Skeletal muscle tissue (tissue), 4 donors: ENCODE results near the gene SYCE1L. TPM values are rescaled to one million over a fixed set of nuclear protein-coding genes. Genes with fewer than 3 reads are reported as not detected.
"Not testable (repeated sequence)": the region's sequence is repeated elsewhere in the genome, so short reads cannot be mapped to it uniquely, and the experiment has no call there.

Source experiments
- H3K27ac ChIP-seq: one replicate; pipeline ENCODE4 v1.7.0; 2013; ENCODE audit warnings: mild to moderate bottlenecking, low read depth, low read length, inconsistent platforms
- H3K27me3 ChIP-seq, 3 donors: one replicate each; pipeline ENCODE4 v1.7.0; 2013; ENCODE audit warnings: low read length in 3 of 3; ENCODE audit not compliant: control insufficient read depth in 3 of 3, insufficient read depth in 3 of 3
- H3K36me3 ChIP-seq, 3 donors: one replicate each; pipeline ENCODE4 v1.7.0; 2013; ENCODE audit warnings: low read length in 3 of 3; ENCODE audit not compliant: control insufficient read depth in 3 of 3, insufficient read depth in 3 of 3
- H3K4me1 ChIP-seq, 3 donors: one replicate each; pipeline ENCODE4 v1.7.0; 2013; ENCODE audit warnings: low read length in 3 of 3, mild to moderate bottlenecking in 3 of 3; ENCODE audit not compliant: control insufficient read depth in 3 of 3, insufficient read depth in 3 of 3
- H3K4me3 ChIP-seq, 3 donors: one replicate each; pipeline ENCODE4 v1.7.0; 2013; ENCODE audit warnings: low read length in 3 of 3
- H3K9ac ChIP-seq, 3 donors: one replicate each; pipeline ENCODE4 v1.7.0; 2013; ENCODE audit warnings: low read length in 3 of 3, mild to moderate bottlenecking in 3 of 3, moderate library complexity in 2 of 3, low read depth in 1 of 3
- H3K9me3 ChIP-seq, 3 donors: one replicate each; pipeline ENCODE4 v1.7.0; 2013; ENCODE audit warnings: low read length in 3 of 3; ENCODE audit not compliant: control insufficient read depth in 3 of 3
- total RNA-seq: library from RNA; depleted of rRNA; stranded (reverse); fragments of >200 nt; gene quantifications from one replicate; pipeline ENCODE4 v1.2.3, GENCODE V29; 2014
- donor health status: Osteomylitis.

Gene SYCE1L
- total RNA-seq, 1 donor from 2014 or later = 0.52 TPM

DNA sequence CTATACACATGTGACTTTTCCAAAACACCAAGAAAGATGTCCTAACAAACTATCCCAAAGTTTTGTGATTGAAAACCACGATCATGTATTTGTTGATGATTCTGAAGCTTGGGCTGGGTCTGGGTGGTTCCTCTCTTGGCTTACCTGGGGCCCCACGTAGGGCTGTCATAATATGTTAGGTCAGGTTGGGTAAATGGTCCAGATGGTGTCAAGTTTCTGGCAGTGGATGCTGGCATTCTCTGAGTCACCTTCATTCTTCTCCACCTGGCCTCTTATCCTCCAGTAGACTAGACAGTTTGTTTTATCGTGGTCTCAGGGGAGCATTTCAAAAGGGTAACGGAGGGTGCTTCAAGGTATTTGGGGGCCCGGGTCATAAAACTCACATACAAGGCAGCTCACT is 39.4 kb downstream of the SYCE1L start:
- no peak overlapping the region for H3K4me3 ChIP-seq
- no peaks in the 10 kb centered on the region for H3K36me3 ChIP-seq
- H3K9ac ChIP-seq = no peak overlapping the region
- peaks cover 4 to 8% (median 4%) of the 10 kb centered on the region in 3 donors for H3K27me3 ChIP-seq
- H3K9me3 ChIP-seq = no peaks in the 10 kb centered on the region
- no peak overlapping the region for H3K27ac ChIP-seq
- peaks cover 2 to 7% (median 2%) of the 10 kb centered on the region in 3 donors for H3K4me1 ChIP-seq

DNA sequence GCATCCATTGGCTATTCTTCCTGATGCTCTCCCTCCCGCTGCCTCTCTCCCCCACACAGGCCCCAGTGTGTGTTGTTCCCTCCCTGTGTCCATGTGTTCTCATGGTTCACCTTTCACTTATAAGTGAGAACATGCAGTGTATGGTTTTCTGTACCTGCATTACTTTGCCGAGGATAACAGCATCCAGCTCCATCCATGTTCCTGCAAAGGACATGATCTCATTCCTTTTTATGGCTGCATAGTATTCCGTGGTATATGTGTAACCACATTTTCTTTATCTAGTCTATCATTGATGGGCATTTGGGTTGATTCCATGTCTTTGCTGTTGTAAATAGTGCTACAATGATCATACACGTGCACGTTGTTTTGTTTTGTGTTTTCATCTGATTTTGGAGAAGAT is 43.3 kb downstream of the SYCE1L start:
- H3K9ac ChIP-seq, H3K27me3 ChIP-seq, H3K36me3 ChIP-seq, H3K27ac ChIP-seq, H3K9me3 ChIP-seq, H3K4me1 ChIP-seq, H3K4me3 ChIP-seq: not testable (repeated sequence)

DNA sequence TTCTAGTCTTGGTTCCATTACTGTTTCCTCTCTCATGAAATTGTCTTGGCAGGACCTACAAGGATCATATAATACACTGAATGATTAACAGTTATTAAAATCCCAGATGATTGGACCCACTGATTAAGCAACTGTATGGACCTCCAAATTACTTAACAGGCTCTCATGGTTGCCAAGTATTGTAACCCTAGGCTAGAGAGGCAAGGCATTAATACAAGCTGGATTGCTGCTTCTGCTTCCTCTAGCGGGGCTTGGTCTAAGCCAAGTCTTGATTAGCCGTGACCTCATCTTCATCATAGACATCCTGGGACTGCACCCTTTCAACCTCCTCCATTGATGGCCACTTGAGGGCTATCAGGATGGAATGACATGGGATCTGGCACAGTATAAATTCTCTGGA is 46.9 kb downstream of the SYCE1L start:
- no peak overlapping the region for H3K27ac ChIP-seq
- no peaks in the 10 kb centered on the region for H3K36me3 ChIP-seq
- H3K4me3 ChIP-seq = no peak overlapping the region
- H3K9ac ChIP-seq = no peak overlapping the region
- H3K9me3 ChIP-seq = no peaks in the 10 kb centered on the region
- no peaks in the 10 kb centered on the region for H3K27me3 ChIP-seq
- H3K4me1 ChIP-seq = no peaks in the 10 kb centered on the region

- Histone ChIP-seq H3K4me3 (no peak overlapping the region), H3K9me3 (no peaks in the 10 kb centered on the region), H3K36me3 (no peaks in the 10 kb centered on the region), H3K9ac (no peak overlapping the region), H3K27me3 (no peaks in the 10 kb centered on the region), H3K27ac (no peak overlapping the region), H3K4me1 (no peaks in the 10 kb centered on the region)
Measured at GRCh38 chr16:77250400-77250799, 51.2 kb downstream of the SYCE1L start.

Other genes starting within 250 kb of the SYCE1L start
- 2.1 TPM for gene MON1B, start 8.2 kb upstream of the SYCE1L start, total RNA-seq
- gene ADAMTS18, start 235.6 kb downstream of the SYCE1L start, total RNA-seq = 5.2 TPM